Gastroesophageal sphincter (tissue), 3 donors: ENCODE measurements around the gene SKP2.

Source experiments
- CTCF ChIP-seq, 4 experiments: fragments of 200-600 bp in 2 of 4; fragments of 450-650 bp in 2 of 4; sonication (generic) in 1 of 4; IDR thresholded peaks; one replicate each; pipeline ENCODE4 v1.5.1; 2017 to 2019; ENCODE audit warnings: antibody characterized with exemption in 4 of 4, mild to moderate bottlenecking in 2 of 4, moderate library complexity in 2 of 4
- EP300 ChIP-seq: sonication (generic); formaldehyde crosslinking; IDR thresholded peaks from one replicate; pipeline ENCODE4 v1.6.1; 2017; ENCODE audit warnings: antibody characterized with exemption, mild to moderate bottlenecking
- POLR2A ChIP-seq, 2 donors: fragments of 450-650 bp; IDR thresholded peaks; one replicate each; pipeline ENCODE4 v1.6.1; 2017; ENCODE audit warnings: antibody characterized with exemption in 2 of 2, mild to moderate bottlenecking in 2 of 2, moderate library complexity in 1 of 2
- POLR2AphosphoS5 ChIP-seq: sonication (generic); formaldehyde crosslinking; IDR thresholded peaks from one replicate; pipeline ENCODE4 v1.6.1; 2017; ENCODE audit warnings: antibody characterized with exemption

GRCh38 chr5:36199620-36200019, 47.7 kb downstream of the SKP2 start:
- no peak for TF ChIP-seq CTCF (IDR thresholded peaks at IDR 0.05)
- TF ChIP-seq POLR2A (IDR thresholded peaks at IDR 0.05): no peak
- TF ChIP-seq POLR2AphosphoS5: no peak
- no peak for TF ChIP-seq EP300
